Measurements from ENCODE around the gene BNC2.

BNC2 gene

DNA sequence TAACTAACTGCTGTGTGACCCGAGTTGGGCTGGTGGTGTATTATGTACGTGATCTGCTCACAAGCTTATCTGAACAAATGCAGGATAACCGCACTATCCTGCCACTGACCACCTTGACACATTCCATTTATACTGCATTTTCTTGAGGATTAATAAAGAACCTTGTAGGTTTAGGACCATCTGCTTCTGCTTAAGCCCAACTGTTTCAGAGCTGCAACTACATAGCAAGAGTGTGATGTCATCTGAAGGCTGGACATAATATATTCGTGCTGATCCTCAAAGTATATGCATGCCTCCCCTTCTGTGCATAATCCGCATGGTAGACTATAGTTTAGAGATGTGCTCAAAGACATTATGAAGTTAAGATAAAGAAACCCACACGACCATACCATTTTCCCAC, 435.9 kb downstream of the BNC2 start:
- no peaks in the 10 kb centered on the region for H3K36me3 ChIP-seq (ENCODE audit: control insufficient read depth, insufficient read depth, low read length)
- no peak overlapping the region for H3K4me3 ChIP-seq (ENCODE audit: low read length)
- H3K4me1 ChIP-seq (ENCODE audit: control insufficient read depth, insufficient read depth, low read length): no peaks in the 10 kb centered on the region
- H3K27me3 ChIP-seq (ENCODE audit: control insufficient read depth, insufficient read depth, low read length): no peaks in the 10 kb centered on the region
- H3K9ac ChIP-seq (ENCODE audit: low read length): no peak overlapping the region
- H3K9me3 ChIP-seq (ENCODE audit: control insufficient read depth, low read length): no peaks in the 10 kb centered on the region

GRCh38 chr9:16433494-16433893, 437.0 kb downstream of the BNC2 start:
- H3K36me3 ChIP-seq (ENCODE audit: control insufficient read depth, insufficient read depth, low read length): no peaks in the 10 kb centered on the region
- H3K27me3 ChIP-seq (ENCODE audit: control insufficient read depth, insufficient read depth, low read length): no peaks in the 10 kb centered on the region
- H3K9me3 ChIP-seq (ENCODE audit: control insufficient read depth, low read length): no peaks in the 10 kb centered on the region
- H3K9ac ChIP-seq (ENCODE audit: low read length): no peak overlapping the region
- no peak overlapping the region for H3K4me3 ChIP-seq (ENCODE audit: low read length)
- no peaks in the 10 kb centered on the region for H3K4me1 ChIP-seq (ENCODE audit: control insufficient read depth, insufficient read depth, low read length)

DNA sequence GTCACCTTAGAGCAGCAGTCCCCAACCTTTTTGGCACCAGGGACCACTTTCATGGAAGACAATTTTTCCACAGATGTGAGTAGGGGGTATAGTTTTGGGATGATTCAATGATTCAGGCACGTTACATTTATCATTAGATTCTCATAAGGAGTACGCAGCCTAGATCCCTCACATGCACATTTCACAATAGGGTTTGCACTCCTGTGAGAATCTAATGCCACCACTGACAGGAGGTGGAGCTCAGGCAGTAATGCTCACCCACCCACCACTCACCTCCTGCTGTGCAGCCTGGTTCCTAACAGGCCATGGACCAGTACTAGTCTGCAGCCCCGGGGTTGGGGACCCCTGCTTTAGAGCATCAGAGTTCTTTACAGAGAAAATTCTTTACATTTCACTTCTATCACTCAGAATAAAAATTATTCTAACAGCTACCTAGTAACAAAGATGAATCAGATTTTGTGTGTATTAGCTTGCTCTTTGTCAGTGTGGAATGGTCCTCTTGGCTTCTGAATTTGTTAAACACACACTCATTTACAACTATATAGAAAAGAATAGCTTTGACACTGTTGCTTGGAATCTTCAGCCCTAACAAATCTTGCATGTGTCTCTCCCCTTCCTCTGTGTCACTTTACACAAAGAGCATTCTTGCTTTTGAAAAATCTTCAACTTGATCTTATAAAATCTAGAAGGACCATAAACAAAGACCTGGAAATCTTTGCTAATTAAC, 438.6 kb downstream of the BNC2 start:
- Histone ChIP-seq H3K4me3 (ENCODE audit: low read length) (no peak overlapping the region), H3K9me3 (ENCODE audit: control insufficient read depth, low read length) (no peaks in the 10 kb centered on the region), H3K4me1 (ENCODE audit: control insufficient read depth, insufficient read depth, low read length) (no peaks in the 10 kb centered on the region), H3K27me3 (ENCODE audit: control insufficient read depth, insufficient read depth, low read length) (no peaks in the 10 kb centered on the region), H3K9ac (ENCODE audit: low read length) (no peak overlapping the region), H3K36me3 (ENCODE audit: control insufficient read depth, insufficient read depth, low read length) (no peaks in the 10 kb centered on the region)

DNA sequence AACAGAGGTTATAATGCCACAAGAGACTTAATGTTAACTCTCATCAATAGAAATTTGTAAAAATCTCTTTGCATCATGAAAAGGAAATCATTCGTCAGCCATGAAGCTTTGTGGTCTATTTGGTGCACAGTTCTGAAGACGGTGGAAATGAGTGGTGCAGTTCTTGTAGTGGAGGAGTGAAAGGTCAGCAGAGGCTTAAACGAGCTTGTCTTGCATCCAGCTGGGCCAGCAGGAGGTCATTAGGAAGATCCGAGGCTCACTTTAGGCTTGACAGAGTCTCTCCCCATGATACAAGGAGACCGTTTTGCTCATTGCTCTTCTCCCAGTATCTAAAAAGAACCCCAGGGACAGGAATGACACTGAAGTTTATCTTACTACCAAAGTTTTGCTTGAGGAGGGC, 440.8 kb downstream of the BNC2 start:
- no peaks in the 10 kb centered on the region for H3K36me3 ChIP-seq (ENCODE audit: control insufficient read depth, insufficient read depth, low read length)
- no peak overlapping the region for H3K9ac ChIP-seq (ENCODE audit: low read length)
- H3K4me3 ChIP-seq (ENCODE audit: low read length): no peak overlapping the region
- H3K27me3 ChIP-seq (ENCODE audit: control insufficient read depth, insufficient read depth, low read length): no peaks in the 10 kb centered on the region
- no peaks in the 10 kb centered on the region for H3K9me3 ChIP-seq (ENCODE audit: control insufficient read depth, low read length)
- H3K4me1 ChIP-seq (ENCODE audit: control insufficient read depth, insufficient read depth, low read length): no peaks in the 10 kb centered on the region

DNA sequence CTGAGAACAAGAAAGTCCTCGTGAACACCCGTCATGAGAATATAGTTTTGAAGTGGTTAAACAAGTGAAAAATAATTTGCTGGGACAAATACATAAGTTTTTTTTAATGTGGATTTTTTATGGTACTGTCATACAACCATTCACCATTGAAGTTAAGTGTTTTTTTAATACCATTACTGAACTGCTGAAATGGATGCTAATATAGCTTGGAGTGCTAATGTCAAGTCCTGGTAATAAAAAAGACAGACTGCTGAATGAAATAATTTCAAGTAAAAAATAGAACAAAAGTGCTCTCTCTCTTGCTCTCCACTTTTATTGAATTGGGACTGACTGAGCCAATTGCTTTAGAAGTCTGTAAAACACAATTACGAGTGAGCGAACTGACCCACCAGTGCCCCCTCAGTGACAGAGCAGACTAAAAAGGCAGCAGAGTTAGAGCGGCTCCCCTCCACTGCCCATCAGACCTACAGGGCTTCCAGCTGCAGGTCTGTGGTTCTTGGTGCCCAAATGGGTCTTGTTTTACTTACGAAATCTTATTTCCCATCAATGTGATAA, 442.5 kb downstream of the BNC2 start:
- H3K9me3 ChIP-seq (ENCODE audit: control insufficient read depth, low read length): no peaks in the 10 kb centered on the region
- no peaks in the 10 kb centered on the region for H3K27me3 ChIP-seq (ENCODE audit: control insufficient read depth, insufficient read depth, low read length)
- H3K36me3 ChIP-seq (ENCODE audit: control insufficient read depth, insufficient read depth, low read length): no peaks in the 10 kb centered on the region
- H3K4me3 ChIP-seq (ENCODE audit: low read length): no peak overlapping the region
- no peaks in the 10 kb centered on the region for H3K4me1 ChIP-seq (ENCODE audit: control insufficient read depth, insufficient read depth, low read length)
- no peak overlapping the region for H3K9ac ChIP-seq (ENCODE audit: low read length)

DNA sequence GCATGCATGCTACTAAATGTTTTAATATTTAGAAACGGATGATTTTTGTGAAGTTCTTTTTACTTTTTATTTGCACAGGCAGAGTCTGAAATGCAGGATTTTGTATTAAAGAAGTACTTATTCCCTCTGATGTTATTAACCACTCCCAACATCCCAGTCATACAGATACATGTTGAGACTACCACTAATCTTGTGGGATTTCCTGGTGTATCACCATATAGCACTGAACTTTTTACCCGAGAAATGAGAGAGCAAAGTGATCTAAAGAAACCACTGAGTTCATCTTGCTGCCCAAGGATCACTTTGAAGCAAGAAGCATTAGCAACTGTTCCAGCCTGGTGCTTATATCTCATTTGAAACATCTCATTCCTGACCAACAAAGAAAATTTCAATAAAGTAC, 443.8 kb downstream of the BNC2 start:
- Histone ChIP-seq H3K4me1 (ENCODE audit: control insufficient read depth, insufficient read depth, low read length) (no peaks in the 10 kb centered on the region), H3K9me3 (ENCODE audit: control insufficient read depth, low read length) (no peaks in the 10 kb centered on the region), H3K27me3 (ENCODE audit: control insufficient read depth, insufficient read depth, low read length) (no peaks in the 10 kb centered on the region), H3K9ac (ENCODE audit: low read length) (no peak overlapping the region), H3K4me3 (ENCODE audit: low read length) (no peak overlapping the region), H3K36me3 (ENCODE audit: control insufficient read depth, insufficient read depth, low read length) (no peaks in the 10 kb centered on the region)

DNA sequence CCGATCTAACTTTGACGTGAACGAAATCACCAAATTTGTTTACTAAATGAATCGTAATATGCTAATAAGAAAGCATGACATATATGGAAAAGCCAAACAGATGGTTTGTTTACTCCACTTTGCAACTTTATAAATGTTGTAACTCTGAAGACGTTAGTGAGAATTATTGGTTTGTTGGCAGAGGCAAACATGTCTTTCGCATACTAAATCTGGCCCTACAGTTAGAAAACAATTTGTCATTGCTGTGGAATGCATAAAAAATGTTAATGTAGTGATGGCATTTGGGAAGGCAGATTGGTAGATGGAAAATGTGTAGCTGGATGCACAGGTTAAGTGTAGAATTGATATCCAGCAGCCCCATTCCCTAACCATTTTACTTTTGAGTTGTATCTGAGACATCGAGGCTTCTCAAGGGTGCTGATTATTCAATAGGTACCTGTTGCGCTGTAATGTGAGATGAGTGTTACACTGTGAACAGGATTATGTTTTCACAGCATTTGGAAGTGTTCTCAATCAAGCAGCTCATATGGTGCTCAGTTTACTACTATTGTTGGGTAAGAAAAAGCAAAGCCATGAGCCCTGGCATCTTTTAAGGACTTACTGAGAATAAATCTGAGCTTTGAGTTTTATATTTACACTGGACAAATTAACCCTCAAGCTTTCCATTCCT, 444.8 kb downstream of the BNC2 start:
- Histone ChIP-seq H3K4me3 (ENCODE audit: low read length) (no peak overlapping the region), H3K36me3 (ENCODE audit: control insufficient read depth, insufficient read depth, low read length) (no peaks in the 10 kb centered on the region), H3K9ac (ENCODE audit: low read length) (no peak overlapping the region), H3K27me3 (ENCODE audit: control insufficient read depth, insufficient read depth, low read length) (no peaks in the 10 kb centered on the region), H3K9me3 (ENCODE audit: control insufficient read depth, low read length) (no peaks in the 10 kb centered on the region), H3K4me1 (ENCODE audit: control insufficient read depth, insufficient read depth, low read length) (no peaks in the 10 kb centered on the region)

DNA sequence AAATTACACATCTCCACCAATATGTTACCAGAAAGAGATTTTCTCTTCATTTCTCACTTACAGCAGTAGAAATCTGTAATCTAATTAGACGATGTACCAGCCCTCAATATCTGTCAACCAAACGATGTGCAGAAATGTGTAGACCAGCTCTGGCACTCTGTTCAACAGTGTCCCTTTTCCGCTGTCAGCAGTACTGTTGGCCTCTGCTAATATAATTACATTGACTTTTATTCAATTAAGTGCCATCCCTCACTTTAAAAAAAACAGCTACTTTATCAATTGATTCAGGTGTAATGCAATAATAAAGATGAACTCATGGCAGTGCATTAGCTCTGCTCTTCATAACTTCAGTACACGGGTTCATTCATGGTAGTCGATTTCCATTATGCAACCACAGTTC, 448.4 kb downstream of the BNC2 start:
- H3K36me3 ChIP-seq (ENCODE audit: control insufficient read depth, insufficient read depth, low read length): no peaks in the 10 kb centered on the region
- no peaks in the 10 kb centered on the region for H3K27me3 ChIP-seq (ENCODE audit: control insufficient read depth, insufficient read depth, low read length)
- H3K4me1 ChIP-seq (ENCODE audit: control insufficient read depth, insufficient read depth, low read length): no peaks in the 10 kb centered on the region
- no peaks in the 10 kb centered on the region for H3K9me3 ChIP-seq (ENCODE audit: control insufficient read depth, low read length)
- no peak overlapping the region for H3K9ac ChIP-seq (ENCODE audit: low read length)
- no peak overlapping the region for H3K4me3 ChIP-seq (ENCODE audit: low read length)

DNA sequence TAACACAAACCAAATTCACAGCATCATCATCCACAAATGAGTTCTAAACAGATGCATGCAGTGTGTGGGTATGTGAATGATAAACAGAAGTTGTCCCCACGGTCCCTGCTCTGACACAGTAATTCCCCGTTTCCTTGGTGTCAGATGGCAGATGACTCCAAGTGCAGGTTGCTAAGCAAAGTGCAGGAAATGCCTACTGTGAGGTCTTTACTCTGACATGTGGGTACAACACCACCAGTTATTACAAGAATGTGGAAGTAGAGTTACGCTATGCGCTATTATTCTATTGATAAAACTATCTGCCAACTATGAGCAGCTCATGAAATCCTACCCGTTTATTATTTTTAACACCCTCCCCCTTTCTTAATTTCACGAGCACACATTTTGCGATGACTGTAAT, 448.9 kb downstream of the BNC2 start:
- no peaks in the 10 kb centered on the region for H3K36me3 ChIP-seq (ENCODE audit: control insufficient read depth, insufficient read depth, low read length)
- no peak overlapping the region for H3K4me3 ChIP-seq (ENCODE audit: low read length)
- H3K4me1 ChIP-seq (ENCODE audit: control insufficient read depth, insufficient read depth, low read length): no peaks in the 10 kb centered on the region
- H3K9me3 ChIP-seq (ENCODE audit: control insufficient read depth, low read length): no peaks in the 10 kb centered on the region
- no peak overlapping the region for H3K9ac ChIP-seq (ENCODE audit: low read length)
- H3K27me3 ChIP-seq (ENCODE audit: control insufficient read depth, insufficient read depth, low read length): no peaks in the 10 kb centered on the region

- H3K27me3 ChIP-seq (ENCODE audit: control insufficient read depth, insufficient read depth, low read length): no peaks in the 10 kb centered on the region
- no peaks in the 10 kb centered on the region for H3K9me3 ChIP-seq (ENCODE audit: control insufficient read depth, low read length)
- H3K4me1 ChIP-seq (ENCODE audit: control insufficient read depth, insufficient read depth, low read length): no peaks in the 10 kb centered on the region
- H3K9ac ChIP-seq (ENCODE audit: low read length): no peak overlapping the region
- no peak overlapping the region for H3K4me3 ChIP-seq (ENCODE audit: low read length)
- H3K36me3 ChIP-seq (ENCODE audit: control insufficient read depth, insufficient read depth, low read length): no peaks in the 10 kb centered on the region
Observed at GRCh38 chr9:16419124-16419523, 451.3 kb downstream of the BNC2 start.

DNA sequence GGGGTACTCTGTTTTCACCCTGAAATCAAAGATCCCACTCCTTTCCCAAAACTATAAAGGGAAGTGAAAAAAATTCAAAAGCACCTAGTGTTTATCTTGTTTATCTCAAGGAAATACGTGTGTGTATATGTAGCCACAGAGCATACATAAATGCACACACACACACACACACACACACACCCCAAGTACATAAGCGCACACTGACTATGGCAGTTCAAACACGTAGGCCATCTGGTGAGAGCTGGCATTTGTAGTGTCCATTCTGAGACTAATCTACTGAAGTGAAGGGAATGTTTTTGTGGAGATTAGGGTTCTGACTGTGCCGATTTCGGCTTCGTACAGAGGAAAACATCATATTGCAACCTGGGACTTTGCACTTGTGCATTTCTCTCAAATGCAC, 451.7 kb downstream of the BNC2 start:
- Histone ChIP-seq H3K4me3 (ENCODE audit: low read length) (no peak overlapping the region), H3K36me3 (ENCODE audit: control insufficient read depth, insufficient read depth, low read length) (no peaks in the 10 kb centered on the region), H3K27me3 (ENCODE audit: control insufficient read depth, insufficient read depth, low read length) (no peaks in the 10 kb centered on the region), H3K4me1 (ENCODE audit: control insufficient read depth, insufficient read depth, low read length) (peaks cover under 1% of the 10 kb centered on the region), H3K9ac (ENCODE audit: low read length) (no peak overlapping the region), H3K9me3 (ENCODE audit: control insufficient read depth, low read length) (no peaks in the 10 kb centered on the region)

GRCh38 chr9:16417749-16418148, 452.7 kb downstream of the BNC2 start:
- no peak overlapping the region for H3K4me3 ChIP-seq (ENCODE audit: low read length)
- H3K4me1 ChIP-seq (ENCODE audit: control insufficient read depth, insufficient read depth, low read length): peaks cover 3% of the 10 kb centered on the region
- H3K9me3 ChIP-seq (ENCODE audit: control insufficient read depth, low read length): no peaks in the 10 kb centered on the region
- H3K36me3 ChIP-seq (ENCODE audit: control insufficient read depth, insufficient read depth, low read length): no peaks in the 10 kb centered on the region
- no peaks in the 10 kb centered on the region for H3K27me3 ChIP-seq (ENCODE audit: control insufficient read depth, insufficient read depth, low read length)
- no peak overlapping the region for H3K9ac ChIP-seq (ENCODE audit: low read length)

Measured in mucosa of stomach (tissue), 1 donor.